Measurements from ENCODE around the gene MICB. TPM values are rescaled to one million over a fixed set of nuclear protein-coding genes. Genes with fewer than 3 reads are reported as not detected.

The MICB gene
- total RNA-seq, 1 donor from 2014 or later, result 5.8 TPM

DNA sequence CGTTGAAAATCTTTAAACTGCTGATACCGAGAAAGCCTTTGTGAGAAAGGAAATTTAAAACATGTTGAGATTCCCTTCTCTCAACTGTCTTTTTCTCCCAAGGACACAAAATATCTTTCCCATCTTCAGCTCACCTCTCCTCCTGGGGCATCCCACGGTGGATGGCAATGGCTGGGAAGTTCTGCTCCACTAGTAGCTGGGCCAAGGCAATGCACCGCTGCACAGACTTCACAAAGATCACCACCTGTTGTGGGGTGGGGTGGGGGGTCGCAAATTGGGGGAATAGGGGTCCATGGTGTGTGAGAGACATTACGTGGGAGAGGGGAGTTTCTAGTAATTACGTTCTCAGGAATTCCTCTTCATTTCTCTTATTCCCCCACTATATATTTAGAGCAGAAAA is 33.2 kb downstream of the MICB start:
- peaks cover 8% of the 10 kb centered on the region for H3K4me1 Mint-ChIP-seq (ENCODE audit: low read depth, unreplicated experiment)
- no peak overlapping the region for H3K4me3 ChIP-seq (ENCODE audit: insufficient read depth, low read depth, low read length)
- H4K20me1 ChIP-seq (ENCODE audit: insufficient read depth, low read length), result peaks cover 80% of the 10 kb centered on the region
- H3K36me3 ChIP-seq (ENCODE audit: insufficient read depth, low read length), result peaks cover 55% of the 10 kb centered on the region
- DNase-seq (ENCODE audit: low read depth) (no peak), FAIRE-seq (no peak)
- peaks cover 32% of the 10 kb centered on the region for H3K79me2 ChIP-seq (ENCODE audit: insufficient read depth, low read length)
- no peaks in the 10 kb centered on the region for H3K27me3 ChIP-seq (ENCODE audit: insufficient read depth, low read length)
- H3K27ac Mint-ChIP-seq (ENCODE audit: unreplicated experiment), result no peak overlapping the region
- H3K36me3 Mint-ChIP-seq (ENCODE audit: low read depth, unreplicated experiment), result peaks cover 15% of the 10 kb centered on the region
- H3K4me2 ChIP-seq (ENCODE audit: low read length), result no peak overlapping the region
- H3K9me3 ChIP-seq (ENCODE audit: insufficient read depth, low read depth, low read length), result no peaks in the 10 kb centered on the region
- H3K9ac ChIP-seq (ENCODE audit: low read length), result no peak overlapping the region
- no peak overlapping the region for H3K27ac ChIP-seq (ENCODE audit: low read depth, low read length)
- H3K9me3 Mint-ChIP-seq (ENCODE audit: unreplicated experiment), result no peaks in the 10 kb centered on the region
- no peak overlapping the region for H2AFZ ChIP-seq (ENCODE audit: low read depth, low read length)
- no peaks in the 10 kb centered on the region for H3K27me3 Mint-ChIP-seq (ENCODE audit: low read depth, unreplicated experiment)
- TF ChIP-seq, protein P1, sequence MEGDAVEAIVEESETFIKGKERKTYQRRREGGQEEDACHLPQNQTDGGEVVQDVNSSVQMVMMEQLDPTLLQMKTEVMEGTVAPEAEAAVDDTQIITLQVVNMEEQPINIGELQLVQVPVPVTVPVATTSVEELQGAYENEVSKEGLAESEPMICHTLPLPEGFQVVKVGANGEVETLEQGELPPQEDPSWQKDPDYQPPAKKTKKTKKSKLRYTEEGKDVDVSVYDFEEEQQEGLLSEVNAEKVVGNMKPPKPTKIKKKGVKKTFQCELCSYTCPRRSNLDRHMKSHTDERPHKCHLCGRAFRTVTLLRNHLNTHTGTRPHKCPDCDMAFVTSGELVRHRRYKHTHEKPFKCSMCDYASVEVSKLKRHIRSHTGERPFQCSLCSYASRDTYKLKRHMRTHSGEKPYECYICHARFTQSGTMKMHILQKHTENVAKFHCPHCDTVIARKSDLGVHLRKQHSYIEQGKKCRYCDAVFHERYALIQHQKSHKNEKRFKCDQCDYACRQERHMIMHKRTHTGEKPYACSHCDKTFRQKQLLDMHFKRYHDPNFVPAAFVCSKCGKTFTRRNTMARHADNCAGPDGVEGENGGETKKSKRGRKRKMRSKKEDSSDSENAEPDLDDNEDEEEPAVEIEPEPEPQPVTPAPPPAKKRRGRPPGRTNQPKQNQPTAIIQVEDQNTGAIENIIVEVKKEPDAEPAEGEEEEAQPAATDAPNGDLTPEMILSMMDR (IDR thresholded peaks at IDR 0.05; ENCODE audit: insufficient read depth, low read depth, low read length), result no peak
- TF ChIP-seq EZH2 (IDR thresholded peaks at IDR 0.05; ENCODE audit: insufficient read depth, low read length), result no peak
- H3K4me1 ChIP-seq (ENCODE audit: insufficient read depth, low read length), result peaks cover 2% of the 10 kb centered on the region
- H3K4me3 Mint-ChIP-seq (ENCODE audit: unreplicated experiment), result no peak overlapping the region

DNA sequence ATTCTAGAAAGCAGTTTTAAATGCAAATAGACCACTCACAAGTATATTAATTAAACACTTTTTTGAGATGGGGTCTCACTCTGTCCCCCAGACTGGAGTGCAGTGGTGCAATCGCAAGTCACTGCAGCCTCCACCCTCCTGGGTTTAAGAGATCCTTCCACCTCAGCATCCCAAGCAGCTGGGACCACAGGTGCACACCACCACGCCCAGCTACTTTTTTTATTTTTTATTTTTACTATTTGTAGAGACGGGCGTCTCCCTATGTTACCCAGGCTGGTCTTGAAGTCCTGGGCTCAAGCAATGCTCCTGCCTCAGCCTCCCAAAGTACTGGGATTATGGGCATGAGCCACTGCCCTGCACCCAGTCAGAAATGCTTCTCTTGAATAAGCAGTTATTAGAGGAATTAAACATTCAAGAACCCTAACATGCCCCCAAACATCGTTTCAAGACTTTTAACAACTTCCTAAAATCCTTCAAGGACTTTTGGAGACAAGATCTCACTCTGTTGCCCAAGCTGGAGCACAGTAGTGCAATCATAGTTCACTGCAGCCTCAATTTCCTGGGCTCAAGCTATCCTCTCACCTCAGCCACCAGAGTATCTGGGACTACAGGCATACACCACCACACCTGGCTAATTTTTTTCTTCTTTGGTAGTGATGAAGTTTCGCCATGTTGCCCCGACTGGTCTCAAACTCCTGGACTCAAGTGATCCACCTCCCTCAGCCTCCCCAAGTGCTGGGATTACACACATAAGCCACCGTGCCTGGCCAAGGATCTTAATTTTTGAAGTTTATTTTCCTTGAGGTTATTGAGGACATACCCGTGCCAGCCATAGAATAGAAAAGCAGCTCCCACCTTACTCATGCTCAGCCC is 34.1 kb downstream of the MICB start:
- H3K4me3 ChIP-seq (ENCODE audit: insufficient read depth, low read depth, low read length), result no peak overlapping the region
- no peak overlapping the region for H3K4me2 ChIP-seq (ENCODE audit: low read length)
- H3K9ac ChIP-seq (ENCODE audit: low read length), result no peak overlapping the region
- no peaks in the 10 kb centered on the region for H3K4me1 ChIP-seq (ENCODE audit: insufficient read depth, low read length)
- peaks cover 5% of the 10 kb centered on the region for H3K4me1 Mint-ChIP-seq (ENCODE audit: low read depth, unreplicated experiment)
- H3K27me3 Mint-ChIP-seq (ENCODE audit: low read depth, unreplicated experiment), result no peaks in the 10 kb centered on the region
- no peak overlapping the region for H3K4me3 Mint-ChIP-seq (ENCODE audit: unreplicated experiment)
- no peak for TF ChIP-seq EZH2 (IDR thresholded peaks at IDR 0.05; ENCODE audit: insufficient read depth, low read length)
- TF ChIP-seq, protein P1 (IDR thresholded peaks at IDR 0.05; ENCODE audit: insufficient read depth, low read depth, low read length), result no peak
- no peak overlapping the region for H3K27ac ChIP-seq (ENCODE audit: low read depth, low read length)
- DNase-seq (ENCODE audit: low read depth), result no peak
- peaks cover 40% of the 10 kb centered on the region for H3K79me2 ChIP-seq (ENCODE audit: insufficient read depth, low read length)
- peaks cover 62% of the 10 kb centered on the region for H3K36me3 ChIP-seq (ENCODE audit: insufficient read depth, low read length)
- H2AFZ ChIP-seq (ENCODE audit: low read depth, low read length), result no peak overlapping the region
- H3K36me3 Mint-ChIP-seq (ENCODE audit: low read depth, unreplicated experiment), result peaks cover 15% of the 10 kb centered on the region
- no peaks in the 10 kb centered on the region for H3K27me3 ChIP-seq (ENCODE audit: insufficient read depth, low read length)
- FAIRE-seq, result no peak
- H3K9me3 ChIP-seq (ENCODE audit: insufficient read depth, low read depth, low read length), result no peaks in the 10 kb centered on the region
- no peak overlapping the region for H3K27ac Mint-ChIP-seq (ENCODE audit: unreplicated experiment)
- peaks cover 88% of the 10 kb centered on the region for H4K20me1 ChIP-seq (ENCODE audit: insufficient read depth, low read length)
- H3K9me3 Mint-ChIP-seq (ENCODE audit: unreplicated experiment), result no peaks in the 10 kb centered on the region
